AG04450 (cell line): ENCODE results near the gene NCK1. TPM values are rescaled to one million over a fixed set of nuclear protein-coding genes. Genes with fewer than 3 reads are reported as not detected.

Experiments used
- CTCF ChIA-PET: fragments of 300-600, 350-600 bp; formaldehyde crosslinking; extraction: SDS; loops from one replicate; lab custom pipeline; 2022; ENCODE audit warnings: antibody characterized with exemption, inconsistent platforms; lab: Charles Lee
- POLR2A ChIA-PET: fragments of 350-600 bp; formaldehyde crosslinking; extraction: SDS; loops from one replicate; lab custom pipeline; 2021; ENCODE audit warnings: antibody characterized with exemption, inconsistent platforms; lab: Yijun Ruan, JAX
- DNase-seq: peaks from one replicate; pipeline ENCODE4 v3.0.0-alpha.2; 2011; ENCODE audit warnings: low read depth, low spot score
- H3K27ac ChIP-seq: one replicate; pipeline ENCODE4 v1.5.1; 2012; ENCODE audit warnings: low read depth, low read length, control low read depth
- H3K27me3 ChIP-seq: one replicate; pipeline ENCODE4 v1.6.0; 2012; ENCODE audit warnings: low read length; ENCODE audit not compliant: control insufficient read depth, insufficient read depth
- H3K4me3 ChIP-seq: 2 replicates; pipeline ENCODE4 v1.5.1; 2011; ENCODE audit warnings: mild to moderate bottlenecking, low read depth, low read length, control low read depth
- H3K9me3 ChIP-seq: 2 replicates; pipeline ENCODE4 v1.5.1; 2012; ENCODE audit warnings: low read length; ENCODE audit not compliant: control insufficient read depth, insufficient read depth
- CTCF ChIP-seq: IDR thresholded peaks from 2 replicates; pipeline ENCODE4 v1.5.1; 2011; ENCODE audit warnings: low read depth, low read length, control low read depth, inconsistent platforms
- polyA plus RNA-seq: library from polyadenylated mRNA; depleted of rRNA; stranded (reverse); fragments of >200 nt; gene quantifications from 2 replicates; pipeline ENCODE4 v1.2.3, GENCODE V29; 2011

Gene NCK1
- polyA plus RNA-seq, 1 experiment: 67.7 TPM

GRCh38 chr3:136920904-136921611 is 59.0 kb downstream of the NCK1 start:
- H3K9me3 ChIP-seq: peaks cover 4% of the 10 kb centered on the region; the same call in 1 of the 2 replicates
- no peaks in the 10 kb centered on the region for H3K27me3 ChIP-seq
- no peak overlapping the region for H3K4me3 ChIP-seq
- no peak for DNase-seq
- H3K27ac ChIP-seq: no peak overlapping the region
- ChIA-PET CTCF (no interaction called here), POLR2A (no interaction called here)
- no peak for TF ChIP-seq CTCF

- H3K27me3 ChIP-seq: no peaks in the 10 kb centered on the region
- ChIA-PET POLR2A (no interaction called here), CTCF (interaction anchor here (0.6 to 2.6 kb wide), 2 partner anchors 89 to 322 kb away, joined by 5 to 7 read pairs; no protein-coding TSS in a partner anchor)
- DNase-seq: no peak
- no peak overlapping the region for H3K27ac ChIP-seq
- no peak for TF ChIP-seq CTCF
- no peak overlapping the region for H3K4me3 ChIP-seq
- H3K9me3 ChIP-seq: peaks cover 4% of the 10 kb centered on the region; the same call in 1 of the 2 replicates
These were observed 63.6 kb downstream of the NCK1 start for GRCh38 chr3:136925425-136926190.

- ChIA-PET CTCF (interaction anchor here (0.6 kb wide), 1 partner anchor 170 kb away, joined by 3 read pairs; no protein-coding TSS in a partner anchor), POLR2A (no interaction called here)
- Histone ChIP-seq H3K27ac (no peak overlapping the region), H3K4me3 (no peak overlapping the region), H3K27me3 (no peaks in the 10 kb centered on the region), H3K9me3 (no peaks in the 10 kb centered on the region; the same call in 1 of the 2 replicates)
- no peak for DNase-seq
- no peak for TF ChIP-seq CTCF
These were observed 66.2 kb downstream of the NCK1 start for GRCh38 chr3:136928240-136928639.

GRCh38 chr3:136929977-136930670 is 68.1 kb downstream of the NCK1 start:
- DNase-seq: no peak
- H3K27me3 ChIP-seq: no peaks in the 10 kb centered on the region
- no peak overlapping the region for H3K27ac ChIP-seq
- ChIA-PET CTCF (no interaction called here), POLR2A (interaction anchor here (1.0 kb wide), 1 partner anchor 54 kb away, joined by 4 read pairs; no protein-coding TSS in a partner anchor)
- H3K4me3 ChIP-seq: no peak overlapping the region
- no peaks in the 10 kb centered on the region; the same call in 1 of the 2 replicates for H3K9me3 ChIP-seq
- no peak for TF ChIP-seq CTCF
